ENCODE results near the gene JAK3.

DNA sequence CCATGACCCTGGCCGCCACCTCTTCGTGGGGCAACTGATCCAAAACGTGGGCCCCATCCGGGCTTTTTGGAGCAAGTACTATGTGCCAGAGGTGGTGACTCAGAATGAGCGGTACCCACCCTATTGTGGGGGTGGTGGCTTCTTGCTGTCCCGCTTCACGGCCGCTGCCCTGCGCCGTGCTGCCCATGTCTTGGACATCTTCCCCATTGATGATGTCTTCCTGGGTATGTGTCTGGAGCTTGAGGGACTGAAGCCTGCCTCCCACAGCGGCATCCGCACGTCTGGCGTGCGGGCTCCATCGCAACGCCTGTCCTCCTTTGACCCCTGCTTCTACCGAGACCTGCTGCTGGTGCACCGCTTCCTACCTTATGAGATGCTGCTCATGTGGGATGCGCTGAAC is 36.1 kb downstream of the JAK3 start:
- TF ChIP-seq, protein P1, sequence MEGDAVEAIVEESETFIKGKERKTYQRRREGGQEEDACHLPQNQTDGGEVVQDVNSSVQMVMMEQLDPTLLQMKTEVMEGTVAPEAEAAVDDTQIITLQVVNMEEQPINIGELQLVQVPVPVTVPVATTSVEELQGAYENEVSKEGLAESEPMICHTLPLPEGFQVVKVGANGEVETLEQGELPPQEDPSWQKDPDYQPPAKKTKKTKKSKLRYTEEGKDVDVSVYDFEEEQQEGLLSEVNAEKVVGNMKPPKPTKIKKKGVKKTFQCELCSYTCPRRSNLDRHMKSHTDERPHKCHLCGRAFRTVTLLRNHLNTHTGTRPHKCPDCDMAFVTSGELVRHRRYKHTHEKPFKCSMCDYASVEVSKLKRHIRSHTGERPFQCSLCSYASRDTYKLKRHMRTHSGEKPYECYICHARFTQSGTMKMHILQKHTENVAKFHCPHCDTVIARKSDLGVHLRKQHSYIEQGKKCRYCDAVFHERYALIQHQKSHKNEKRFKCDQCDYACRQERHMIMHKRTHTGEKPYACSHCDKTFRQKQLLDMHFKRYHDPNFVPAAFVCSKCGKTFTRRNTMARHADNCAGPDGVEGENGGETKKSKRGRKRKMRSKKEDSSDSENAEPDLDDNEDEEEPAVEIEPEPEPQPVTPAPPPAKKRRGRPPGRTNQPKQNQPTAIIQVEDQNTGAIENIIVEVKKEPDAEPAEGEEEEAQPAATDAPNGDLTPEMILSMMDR (IDR thresholded peaks at IDR 0.05; ENCODE audit: low read length) = no peak
- TF ChIP-seq EZH2 (IDR thresholded peaks at IDR 0.05; ENCODE audit: borderline replicate concordance, low read length) = no peak
